PFSK-1 (cell line): ENCODE data around the gene TPT1.

ENCODE experiments used
- POLR2AphosphoS5 ChIP-seq: IDR thresholded peaks from 2 replicates; pipeline ENCODE4 v1.6.1; 2012; ENCODE audit warnings: low read depth, mild to moderate bottlenecking, control low read depth, low read length, moderate library complexity
- TAF1 ChIP-seq: IDR thresholded peaks from 2 replicates; pipeline ENCODE4 v1.6.1; 2012; ENCODE audit warnings: low read length, control low read depth, borderline replicate concordance; ENCODE audit not compliant: insufficient read depth

- TF ChIP-seq TAF1 (no peak), POLR2AphosphoS5 (no peak)
Measured at GRCh38 chr13:45385320-45385719, 44.3 kb upstream of the TPT1 start.
